Glomerular visceral epithelial cell (primary cell): ENCODE results near the gene PHYHD1.
"Not testable (repeated sequence)": the region's sequence is repeated elsewhere in the genome, so short reads cannot be mapped to it uniquely, and the experiment has no call there.

ENCODE experiments used
- DNase-seq: peaks from one replicate; pipeline ENCODE4 v3.0.0-alpha.2; 2016; ENCODE audit errors: extremely low spot score

The PHYHD1 gene

GRCh38 chr9:128921881-128922763, 1.3 kb downstream of the PHYHD1 start:
- peak; percentile 47 for DNase-seq

- DNase-seq: no peak
Observed at GRCh38 chr9:128923493-128923883, 2.7 kb downstream of the PHYHD1 start.

- peak; percentile 70 for DNase-seq
Observed at GRCh38 chr9:128927731-128928411, 7.1 kb downstream of the PHYHD1 start.

GRCh38 chr9:128928624-128929023, 7.8 kb downstream of the PHYHD1 start:
- no peak for DNase-seq

GRCh38 chr9:128929560-128929959, 8.8 kb downstream of the PHYHD1 start:
- no peak for DNase-seq

- no peak for DNase-seq
Observed at GRCh38 chr9:128933731-128934130, 12.9 kb downstream of the PHYHD1 start.

GRCh38 chr9:128936171-128936865, 15.5 kb downstream of the PHYHD1 start:
- DNase-seq: no peak

- DNase-seq: no peak
Observed at GRCh38 chr9:128937310-128938165, 16.8 kb downstream of the PHYHD1 start.

GRCh38 chr9:128940271-128940921, 19.6 kb downstream of the PHYHD1 start:
- DNase-seq: no peak

GRCh38 chr9:128940946-128941755, 20.4 kb downstream of the PHYHD1 start:
- no peak for DNase-seq

- DNase-seq: no peak
Observed at GRCh38 chr9:128943832-128944620, 23.2 kb downstream of the PHYHD1 start.

- not testable (repeated sequence) for DNase-seq
Observed at GRCh38 chr9:128944966-128945365, 24.2 kb downstream of the PHYHD1 start.

- DNase-seq: no peak
Observed at GRCh38 chr9:128945798-128946501, 25.2 kb downstream of the PHYHD1 start.

- no peak for DNase-seq
Observed at GRCh38 chr9:128946571-128947276, 25.9 kb downstream of the PHYHD1 start.

GRCh38 chr9:128947277-128947526, 26.4 kb downstream of the PHYHD1 start:
- no peak for DNase-seq

- peak; percentile 94 for DNase-seq
Observed at GRCh38 chr9:128947527-128948301, 26.9 kb downstream of the PHYHD1 start, which contains the start of the genes DOLK and NUP188. Gene DOLK (minus strand): TSS chr9:128947603. CDS start chr9:128947303, 300 bp downstream. Gene NUP188 (plus strand): TSS chr9:128947699. CDS start chr9:128947720, 21 bp downstream.

GRCh38 chr9:128961403-128961802, 40.6 kb downstream of the PHYHD1 start:
- not testable (repeated sequence) for DNase-seq
